HCT116 (cell line): Measurements from ENCODE around the gene HTR1E. TPM values are rescaled to one million over a fixed set of nuclear protein-coding genes. Genes with fewer than 3 reads are reported as not detected.

Source experiments
- ATAC-seq: fragments of 200-7000 bp; cut with Tn5 transposase; 2 replicates; pipeline ENCODE4 v1.9.1; 2020; ENCODE audit warnings: mild to moderate bottlenecking, moderate library complexity
- BruUV-seq: library from RNA; stranded (reverse); fragments of 400-500 nt; replicated peaks from 2 replicates; lab custom pipeline; 2021; lab: Mats Ljungman, UMichigan
- CTCF ChIA-PET: fragments of 300-600 bp; sonication (Branson Sonifier 250); formaldehyde crosslinking; loops from one replicate; lab custom pipeline; 2021; ENCODE audit warnings: antibody characterized with exemption; lab: Charles Lee
- POLR2A ChIA-PET: fragments of 300-600, 350-600 bp; sonication (Branson Sonifier 250); formaldehyde crosslinking; loops from one replicate; lab custom pipeline; 2021; ENCODE audit warnings: antibody characterized with exemption; lab: Charles Lee
- RAD21 ChIA-PET, 2 experiments: fragments of 300-600 bp; sonication (Branson Sonifier 250); formaldehyde crosslinking; loops; one replicate each; lab custom pipeline; 2023; ENCODE audit warnings: low total read pairs in 2 of 2; ENCODE audit not compliant: uncharacterized antibody in 2 of 2, unreplicated experiment in 2 of 2, low non-redundant PET in 1 of 2; lab: Charles Lee
- DNase-seq: peaks from one replicate; pipeline ENCODE4 v3.0.0-alpha.2; 2010; ENCODE audit warnings: low read depth, low spot score
- H2AFZ ChIP-seq: fragments of 200-600 bp; shearing (Covaris generic), sonication (generic); 2 replicates; pipeline ENCODE4 v1.6.1; 2017; ENCODE audit warnings: low read depth, mixed run types, mixed read lengths, antibody characterized with exemption, low read length; ENCODE audit not compliant: poor library complexity, severe bottlenecking
- H3K27ac ChIP-seq: 2 replicates; pipeline ENCODE4 v1.5.1; 2012; ENCODE audit warnings: low read depth, low read length
- H3K27me3 ChIP-seq: fragments of 200-600 bp; sonication (generic); 2 replicates; pipeline ENCODE4 v1.6.1; 2016; ENCODE audit warnings: mixed run types, low read length, mixed read lengths; ENCODE audit not compliant: insufficient read depth
- H3K36me3 ChIP-seq, 2 experiments: fragments of 200-500 bp in 1 of 2; fragments of 200-600 bp in 1 of 2; sonication (Bioruptor generic) in 1 of 2; sonication (generic) in 1 of 2; 2 replicates each; pipeline versions ENCODE4 v1.5.1 to v1.6.1; 2014 to 2016; ENCODE audit warnings: low read length in 2 of 2, inconsistent platforms in 1 of 2, mixed read lengths in 1 of 2, mixed run types in 1 of 2; ENCODE audit not compliant: insufficient read depth in 2 of 2, control insufficient read depth in 1 of 2
- H3K4me1 ChIP-seq, 2 experiments: fragments of 200-600 bp in 1 of 2; sonication (generic) in 1 of 2; 2 replicates each; pipeline versions ENCODE4 v1.5.1 to v1.6.1; 2012 to 2017; ENCODE audit warnings: low read length in 2 of 2, inconsistent platforms in 1 of 2, mild to moderate bottlenecking in 1 of 2, mixed read lengths in 1 of 2, mixed run types in 1 of 2, moderate library complexity in 1 of 2; ENCODE audit not compliant: insufficient read depth in 2 of 2, control insufficient read depth in 1 of 2
- H3K4me2 ChIP-seq: fragments of 200-600 bp; sonication (generic); 2 replicates; pipeline ENCODE4 v1.6.1; 2017; ENCODE audit warnings: mixed run types, low read length, mixed read lengths
- H3K4me3 ChIP-seq, 2 experiments: fragments of 200-600 bp in 1 of 2; sonication (generic) in 1 of 2; replicated peaks in 1 of 2; 2 replicates each; pipeline ENCODE4 v1.5.1; 2011 to 2016; ENCODE audit warnings: low read length in 2 of 2, control low read depth in 1 of 2, low read depth in 1 of 2, mild to moderate bottlenecking in 1 of 2, mixed read lengths in 1 of 2, mixed run types in 1 of 2
- H3K79me2 ChIP-seq: fragments of 200-600 bp; sonication (generic); 2 replicates; pipeline ENCODE4 v1.6.1; 2017; ENCODE audit warnings: mild to moderate bottlenecking, mixed run types, low read length, moderate library complexity, mixed read lengths; ENCODE audit not compliant: insufficient read depth
- H3K9ac ChIP-seq: fragments of 200-600 bp; sonication (generic); 2 replicates; pipeline ENCODE4 v1.6.1; 2016; ENCODE audit warnings: low read length, mixed read lengths
- H3K9me2 ChIP-seq: fragments of 200-600 bp; sonication (generic), shearing (Covaris generic); 2 replicates; pipeline ENCODE4 v1.6.1; 2017; ENCODE audit warnings: mixed run types, mild to moderate bottlenecking, moderate library complexity; ENCODE audit not compliant: insufficient read depth
- H3K9me3 ChIP-seq, 2 experiments: fragments of 200-500 bp in 1 of 2; fragments of 200-600 bp in 1 of 2; sonication (Bioruptor generic) in 1 of 2; sonication (generic) in 1 of 2; 2 replicates each; pipeline ENCODE4 v1.6.1; 2014 to 2017; ENCODE audit warnings: low read length in 2 of 2, mixed read lengths in 2 of 2, inconsistent platforms in 1 of 2, low read depth in 1 of 2, mild to moderate bottlenecking in 1 of 2, mixed run types in 1 of 2, moderate library complexity in 1 of 2; ENCODE audit not compliant: control insufficient read depth in 1 of 2, insufficient read depth in 1 of 2
- H4K20me1 ChIP-seq: fragments of 200-600 bp; sonication (generic), shearing (Covaris generic); 2 replicates; pipeline ENCODE4 v1.6.1; 2017; ENCODE audit warnings: mixed run types, mild to moderate bottlenecking, moderate library complexity; ENCODE audit not compliant: insufficient read depth
- CBX3 ChIP-seq: IDR thresholded peaks from 2 replicates; pipeline ENCODE4 v1.6.1; 2012; ENCODE audit warnings: low read depth
- CEBPB ChIP-seq: IDR thresholded peaks from 2 replicates; pipeline ENCODE4 v1.6.1; 2012; ENCODE audit warnings: low read depth
- EGR1 ChIP-seq: IDR thresholded peaks from 2 replicates; pipeline ENCODE4 v1.6.1; 2012; ENCODE audit warnings: low read depth
- ELF1 ChIP-seq: IDR thresholded peaks from 2 replicates; pipeline ENCODE4 v1.6.1; 2012; ENCODE audit warnings: low read depth, borderline replicate concordance
- EZH2 ChIP-seq: fragments of 200-600 bp; sonication (generic); IDR thresholded peaks from 2 replicates; pipeline ENCODE4 v1.6.1; 2017; ENCODE audit warnings: antibody characterized with exemption, mixed run types
- FOSL1 ChIP-seq: IDR thresholded peaks from 2 replicates; pipeline ENCODE4 v1.6.1; 2012; ENCODE audit warnings: low read depth
- POLR2A ChIP-seq: IDR thresholded peaks from 2 replicates; pipeline ENCODE4 v1.7.0; 2011; ENCODE audit warnings: borderline replicate concordance; ENCODE audit not compliant: insufficient read depth, insufficient read length; ENCODE audit errors: extremely low read depth
- POLR2AphosphoS5 ChIP-seq: IDR thresholded peaks from 2 replicates; pipeline ENCODE4 v1.6.1; 2011; ENCODE audit warnings: mild to moderate bottlenecking, low read depth, low read length, moderate library complexity
- SP1 ChIP-seq: IDR thresholded peaks from 2 replicates; pipeline ENCODE4 v1.6.1; 2012; ENCODE audit warnings: low read depth
- TCF7L2 ChIP-seq: IDR thresholded peaks from 2 replicates; pipeline ENCODE4 v1.7.0; 2011; ENCODE audit warnings: borderline replicate concordance, inconsistent platforms; ENCODE audit not compliant: insufficient read depth, insufficient read length; ENCODE audit errors: extremely low read depth
- ZNF274 ChIP-seq: fragments of 200-500 bp; sonication (Bioruptor generic); IDR thresholded peaks from 2 replicates; pipeline ENCODE4 v1.6.1; 2014; ENCODE audit warnings: mild to moderate bottlenecking, low read depth, low read length, inconsistent platforms
- intact Hi-C: fragments of 100-400 bp; cut with micrococcal nuclease; formaldehyde crosslinking; loops from 2 replicates; pipeline ENCODE4 v1.10.0; 2022
- total RNA-seq: library from RNA; stranded (reverse); gene quantifications from one replicate; pipeline ENCODE4 v1.2.1, GENCODE V29; 2021; ENCODE audit not compliant: unreplicated experiment
- TF ChIP-seq, protein P1 (sequence below): IDR thresholded peaks from 2 replicates; pipeline ENCODE4 v1.6.1; 2012; ENCODE audit warnings: low read depth
- TF ChIP-seq, protein P2 (sequence below): IDR thresholded peaks from 2 replicates; pipeline ENCODE4 v1.6.1; 2011; ENCODE audit warnings: mild to moderate bottlenecking, low read length, moderate library complexity; ENCODE audit not compliant: insufficient replicate concordance; ENCODE audit errors: extremely low read depth

The HTR1E gene
- total RNA-seq, 1 experiment from 2014 or later = not detected

DNA sequence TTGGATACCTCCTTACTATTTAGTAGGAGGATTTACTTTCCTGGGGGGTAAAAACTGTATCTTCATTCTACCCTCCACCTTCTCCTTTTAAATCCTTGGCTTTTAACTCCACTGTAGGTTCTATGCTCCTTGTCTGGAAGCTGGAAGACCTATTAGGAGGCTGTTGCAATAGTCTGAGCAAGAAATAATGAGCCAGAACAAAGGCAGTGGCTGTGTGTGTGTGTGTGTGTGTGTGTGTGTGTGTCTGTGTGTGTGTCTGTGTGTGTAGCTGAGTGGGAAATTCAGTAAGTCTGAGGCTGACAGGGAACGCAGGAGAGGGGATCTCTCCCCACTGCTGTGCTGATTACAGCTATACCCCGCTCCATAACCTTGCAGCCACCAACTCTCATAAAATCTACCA lies 35.8 kb downstream of the HTR1E start:
- H3K4me1 ChIP-seq = no peaks in the 10 kb centered on the region
- H4K20me1 ChIP-seq = no peaks in the 10 kb centered on the region
- POLR2A ChIA-PET = no interaction called here
- H3K27ac ChIP-seq = no peak overlapping the region
- no peak overlapping the region for H3K4me2 ChIP-seq
- no peaks in the 10 kb centered on the region for H3K9me2 ChIP-seq
- intact Hi-C loops = no loop called here
- no peak for ATAC-seq
- H3K79me2 ChIP-seq = no peaks in the 10 kb centered on the region
- H3K9ac ChIP-seq = no peak overlapping the region
- H3K9me3 ChIP-seq = no peaks in the 10 kb centered on the region
- H3K4me3 ChIP-seq = no peak overlapping the region
- no TSS peak for BruUV-seq
- RAD21 ChIA-PET = no interaction called here
- no peaks in the 10 kb centered on the region for H3K36me3 ChIP-seq
- TF ChIP-seq TCF7L2 (no peak), POLR2A (no peak), SP1 (no peak)
- TF ChIP-seq, protein P1, sequence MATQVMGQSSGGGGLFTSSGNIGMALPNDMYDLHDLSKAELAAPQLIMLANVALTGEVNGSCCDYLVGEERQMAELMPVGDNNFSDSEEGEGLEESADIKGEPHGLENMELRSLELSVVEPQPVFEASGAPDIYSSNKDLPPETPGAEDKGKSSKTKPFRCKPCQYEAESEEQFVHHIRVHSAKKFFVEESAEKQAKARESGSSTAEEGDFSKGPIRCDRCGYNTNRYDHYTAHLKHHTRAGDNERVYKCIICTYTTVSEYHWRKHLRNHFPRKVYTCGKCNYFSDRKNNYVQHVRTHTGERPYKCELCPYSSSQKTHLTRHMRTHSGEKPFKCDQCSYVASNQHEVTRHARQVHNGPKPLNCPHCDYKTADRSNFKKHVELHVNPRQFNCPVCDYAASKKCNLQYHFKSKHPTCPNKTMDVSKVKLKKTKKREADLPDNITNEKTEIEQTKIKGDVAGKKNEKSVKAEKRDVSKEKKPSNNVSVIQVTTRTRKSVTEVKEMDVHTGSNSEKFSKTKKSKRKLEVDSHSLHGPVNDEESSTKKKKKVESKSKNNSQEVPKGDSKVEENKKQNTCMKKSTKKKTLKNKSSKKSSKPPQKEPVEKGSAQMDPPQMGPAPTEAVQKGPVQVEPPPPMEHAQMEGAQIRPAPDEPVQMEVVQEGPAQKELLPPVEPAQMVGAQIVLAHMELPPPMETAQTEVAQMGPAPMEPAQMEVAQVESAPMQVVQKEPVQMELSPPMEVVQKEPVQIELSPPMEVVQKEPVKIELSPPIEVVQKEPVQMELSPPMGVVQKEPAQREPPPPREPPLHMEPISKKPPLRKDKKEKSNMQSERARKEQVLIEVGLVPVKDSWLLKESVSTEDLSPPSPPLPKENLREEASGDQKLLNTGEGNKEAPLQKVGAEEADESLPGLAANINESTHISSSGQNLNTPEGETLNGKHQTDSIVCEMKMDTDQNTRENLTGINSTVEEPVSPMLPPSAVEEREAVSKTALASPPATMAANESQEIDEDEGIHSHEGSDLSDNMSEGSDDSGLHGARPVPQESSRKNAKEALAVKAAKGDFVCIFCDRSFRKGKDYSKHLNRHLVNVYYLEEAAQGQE = no peak
- DNase-seq = no peak
- no peak overlapping the region for H2AFZ ChIP-seq
- CTCF ChIA-PET = no interaction called here
- peaks cover 50% of the 10 kb centered on the region for H3K27me3 ChIP-seq

DNA sequence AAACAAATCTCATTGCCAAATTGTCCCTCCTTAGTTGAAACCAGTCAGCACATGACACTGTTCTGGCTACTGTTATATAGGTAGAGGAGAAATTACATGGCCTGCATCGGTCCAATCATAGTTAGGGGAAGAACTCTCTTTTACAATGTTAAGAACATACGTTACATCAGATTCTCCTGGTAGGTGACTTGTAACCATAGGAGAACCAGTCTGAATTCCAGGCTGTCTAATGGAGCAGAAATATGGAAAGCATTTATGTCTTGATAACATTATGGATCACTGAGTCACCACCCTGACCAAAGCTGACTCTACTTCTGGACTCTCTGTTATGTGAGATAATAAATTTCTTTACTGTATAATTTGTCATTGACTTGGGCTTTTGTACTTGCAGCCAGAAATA lies 40.9 kb downstream of the HTR1E start:
- BruUV-seq = no TSS peak
- ATAC-seq = no peak
- DNase-seq = no peak

More for the DNA sequence above, 40.9 kb downstream of the HTR1E start:
- CTCF ChIA-PET = no interaction called here
- peaks cover 74% of the 10 kb centered on the region for H3K27me3 ChIP-seq
- no peaks in the 10 kb centered on the region for H4K20me1 ChIP-seq
- H3K27ac ChIP-seq = no peak overlapping the region
- H3K36me3 ChIP-seq = no peaks in the 10 kb centered on the region
- intact Hi-C loops = no loop called here
- no peak overlapping the region for H3K4me2 ChIP-seq
- POLR2A ChIA-PET = no interaction called here
- no peak overlapping the region for H3K9ac ChIP-seq
- no peaks in the 10 kb centered on the region for H3K4me1 ChIP-seq
- no peaks in the 10 kb centered on the region for H3K79me2 ChIP-seq
- no peaks in the 10 kb centered on the region for H3K9me3 ChIP-seq
- TF ChIP-seq, protein P2, sequence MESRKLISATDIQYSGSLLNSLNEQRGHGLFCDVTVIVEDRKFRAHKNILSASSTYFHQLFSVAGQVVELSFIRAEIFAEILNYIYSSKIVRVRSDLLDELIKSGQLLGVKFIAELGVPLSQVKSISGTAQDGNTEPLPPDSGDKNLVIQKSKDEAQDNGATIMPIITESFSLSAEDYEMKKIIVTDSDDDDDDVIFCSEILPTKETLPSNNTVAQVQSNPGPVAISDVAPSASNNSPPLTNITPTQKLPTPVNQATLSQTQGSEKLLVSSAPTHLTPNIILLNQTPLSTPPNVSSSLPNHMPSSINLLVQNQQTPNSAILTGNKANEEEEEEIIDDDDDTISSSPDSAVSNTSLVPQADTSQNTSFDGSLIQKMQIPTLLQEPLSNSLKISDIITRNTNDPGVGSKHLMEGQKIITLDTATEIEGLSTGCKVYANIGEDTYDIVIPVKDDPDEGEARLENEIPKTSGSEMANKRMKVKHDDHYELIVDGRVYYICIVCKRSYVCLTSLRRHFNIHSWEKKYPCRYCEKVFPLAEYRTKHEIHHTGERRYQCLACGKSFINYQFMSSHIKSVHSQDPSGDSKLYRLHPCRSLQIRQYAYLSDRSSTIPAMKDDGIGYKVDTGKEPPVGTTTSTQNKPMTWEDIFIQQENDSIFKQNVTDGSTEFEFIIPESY = no peak
- no peak for TF ChIP-seq CBX3
- no peak for TF ChIP-seq ZNF274
- TF ChIP-seq POLR2A = no peak
- no peak for TF ChIP-seq CEBPB
- TF ChIP-seq SP1 = no peak
- no peak for TF ChIP-seq ELF1
- no peak for TF ChIP-seq EGR1
- no peak for TF ChIP-seq FOSL1
- TF ChIP-seq POLR2AphosphoS5 = no peak
- no peak for TF ChIP-seq EZH2
- no peaks in the 10 kb centered on the region for H3K9me2 ChIP-seq
- no peak overlapping the region for H3K4me3 ChIP-seq
- no peak overlapping the region for H2AFZ ChIP-seq
- RAD21 ChIA-PET = no interaction called here
